GM21619 (cell line): ENCODE data around the gene SLC9A9.

Experiments used
- ATAC-seq: cut with Tn5 transposase; IDR thresholded peaks from one replicate; pipeline ENCODE4 v1.9.1; 2021; ENCODE audit not compliant: unreplicated experiment

Gene SLC9A9

DNA sequence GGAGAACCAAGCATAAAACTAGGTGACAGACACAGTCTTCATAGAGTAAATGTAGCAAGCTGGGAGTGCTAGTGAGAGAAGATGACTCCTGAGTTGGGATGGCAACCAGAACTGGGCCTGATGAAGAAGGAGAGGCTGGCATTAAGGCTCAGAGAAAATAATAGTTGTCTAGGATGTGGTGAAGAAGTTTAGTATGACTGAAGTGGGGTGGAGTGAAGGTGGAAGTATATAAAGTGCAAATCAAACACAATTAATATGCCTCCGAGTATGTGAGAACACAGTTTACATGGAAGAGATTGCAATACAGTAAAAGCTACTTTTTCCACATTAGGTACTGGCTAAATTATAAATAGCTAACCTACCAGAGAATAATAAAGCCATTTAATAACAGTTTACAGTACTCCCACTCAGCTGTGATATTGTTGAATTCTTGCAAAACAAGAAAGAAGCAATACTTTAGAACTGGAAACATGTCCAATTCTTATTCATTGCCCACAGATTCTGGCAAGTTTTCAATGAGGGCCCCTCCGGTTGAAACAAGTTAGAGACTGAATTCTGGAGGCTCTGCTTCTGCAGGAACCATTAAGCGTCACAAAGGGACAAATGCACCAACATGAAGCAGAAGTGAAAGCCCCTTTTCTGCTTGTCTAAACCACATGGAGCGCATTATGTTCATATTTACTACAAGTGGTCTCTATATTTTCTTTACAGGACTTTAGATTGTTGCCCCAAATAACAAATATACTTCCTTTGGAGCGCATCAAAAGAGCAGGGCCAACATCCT, 243.7 kb downstream of the SLC9A9 start:
- peak; percentile 75 for ATAC-seq

DNA sequence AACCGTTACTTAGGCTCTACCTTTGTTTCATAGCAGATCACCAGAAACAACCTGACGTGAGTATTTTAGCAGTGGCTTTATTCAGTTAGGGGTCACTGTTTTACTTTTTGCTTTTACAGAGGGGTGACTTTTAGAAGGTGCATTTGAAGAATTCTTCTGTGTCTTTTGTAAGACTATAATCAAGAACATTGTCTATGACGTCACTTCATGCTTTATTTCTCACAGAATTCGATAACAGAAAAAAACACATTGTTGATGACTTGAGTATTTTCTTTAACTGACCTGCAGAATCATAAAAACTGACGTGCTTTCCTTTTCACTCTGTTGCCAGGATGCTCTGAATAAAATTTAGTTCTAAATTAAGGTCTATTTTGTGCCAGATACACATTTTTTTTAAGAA, 244.5 kb downstream of the SLC9A9 start:
- ATAC-seq: no peak

DNA sequence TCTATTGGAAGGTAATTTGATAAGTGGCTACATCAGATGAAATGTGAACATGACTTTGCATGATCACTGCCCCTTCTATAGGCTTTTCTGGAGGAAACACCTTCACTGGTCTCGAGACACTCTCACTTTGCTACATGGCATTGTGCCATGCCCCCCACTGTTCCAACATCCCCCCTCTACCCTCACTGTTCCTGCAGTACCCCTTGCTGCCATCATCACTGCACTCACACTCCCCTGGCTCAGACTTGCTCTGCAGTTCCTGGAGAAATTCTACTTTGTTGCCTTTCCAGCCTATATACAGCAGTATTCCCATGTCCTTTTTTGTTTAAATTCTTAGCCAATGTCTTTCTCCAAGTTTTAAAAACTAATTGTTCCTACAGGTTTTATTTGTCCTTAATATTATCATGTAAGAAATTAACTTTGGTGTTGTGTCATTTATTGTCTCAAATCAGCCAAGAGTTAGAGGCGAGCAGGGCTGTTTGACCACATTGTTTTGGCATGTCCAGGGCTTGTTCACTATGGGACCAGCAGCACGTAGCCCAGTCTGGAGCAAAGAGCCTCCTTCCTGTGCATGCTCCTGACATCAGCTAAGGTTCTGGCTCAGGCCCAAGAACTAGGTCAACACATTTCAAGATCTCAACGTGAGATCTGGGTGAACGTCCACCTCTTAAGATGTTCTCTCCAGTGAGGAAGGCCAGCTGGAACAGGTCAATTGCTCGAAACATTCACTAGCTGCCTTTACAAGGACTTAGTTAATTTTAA, 246.4 kb downstream of the SLC9A9 start:
- no peak for ATAC-seq

DNA sequence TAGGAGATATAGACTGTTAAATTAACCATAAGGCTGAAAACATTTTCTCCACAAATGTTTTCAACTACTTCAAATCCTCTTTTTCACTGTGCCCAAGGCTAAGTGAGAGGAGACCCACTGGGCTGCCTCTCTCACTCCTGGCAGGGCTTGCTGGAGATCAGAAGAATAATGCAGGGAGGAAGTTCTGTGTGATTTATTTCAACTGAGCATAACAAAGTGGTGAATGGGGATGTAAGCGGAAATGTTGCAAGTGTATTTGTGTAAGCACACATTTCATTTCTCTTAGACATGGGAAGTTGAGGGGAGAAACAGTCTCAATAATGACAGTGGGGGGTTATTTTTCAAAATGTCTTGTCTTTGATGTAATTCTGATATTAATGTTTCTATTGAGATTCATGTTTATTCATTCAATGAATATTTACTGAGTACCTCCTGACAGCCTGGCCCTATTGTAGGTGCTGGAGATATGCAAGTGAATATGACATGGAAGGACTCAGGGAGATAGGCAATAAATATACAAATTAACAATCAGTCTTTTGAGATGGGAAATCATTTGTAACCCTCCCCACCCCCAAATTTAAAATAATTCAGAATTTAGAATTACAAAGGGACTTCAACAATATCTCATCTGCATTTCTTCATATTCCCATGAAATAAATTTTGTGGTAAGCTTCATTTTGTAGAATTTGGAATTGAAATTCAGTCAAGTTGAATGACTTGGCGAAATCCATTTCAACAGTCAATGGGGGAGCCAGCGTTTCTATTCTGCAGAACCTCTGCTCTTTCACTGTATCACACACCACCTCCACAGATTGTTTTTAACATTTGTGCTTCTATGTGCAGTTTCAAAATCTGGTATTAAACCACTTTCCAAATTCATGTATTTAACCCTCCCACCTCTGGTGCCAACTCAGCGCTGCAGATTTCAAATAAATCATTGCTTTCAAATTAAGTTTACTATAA, 247.2 kb downstream of the SLC9A9 start:
- ATAC-seq: no peak

DNA sequence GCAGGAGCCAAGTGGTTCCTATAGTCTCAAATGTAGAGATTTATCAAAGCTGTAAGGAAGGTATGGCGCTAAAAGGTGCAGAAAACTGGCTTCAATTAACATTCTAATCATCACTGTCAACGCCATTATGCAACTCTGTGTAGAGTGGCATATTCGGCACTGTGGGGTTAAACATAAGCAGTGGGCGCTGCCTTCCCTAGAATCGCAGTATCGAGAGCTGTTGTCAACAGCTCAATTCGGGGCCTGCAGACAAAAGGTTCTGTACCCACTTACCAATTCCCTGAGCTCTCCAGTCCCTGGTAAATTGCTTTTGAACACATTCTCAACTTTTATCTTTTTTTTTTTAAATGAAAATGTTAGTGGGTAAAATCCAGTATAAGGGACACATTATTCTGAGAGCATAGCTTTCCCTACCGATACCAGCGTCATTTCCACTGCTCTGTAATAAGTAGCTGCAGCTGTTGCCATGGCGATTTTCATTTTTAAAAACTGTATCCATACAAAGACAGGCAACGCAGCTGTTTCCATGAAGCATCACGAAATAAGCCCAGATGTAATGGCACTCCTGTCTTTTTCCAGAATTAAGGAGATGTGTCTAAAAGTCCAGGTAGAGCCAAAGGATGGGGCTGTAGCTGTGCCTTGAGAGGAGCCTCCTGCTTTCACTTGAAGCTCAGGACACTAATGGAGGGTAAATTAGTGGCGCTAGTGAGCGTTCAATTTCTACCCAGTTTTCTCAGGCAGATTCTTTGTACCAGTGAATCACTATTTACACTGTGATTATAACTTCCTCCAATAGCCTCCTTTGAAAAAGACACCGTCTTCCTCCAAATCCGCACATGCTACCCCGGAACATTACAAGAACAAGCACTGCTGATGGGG, 250.3 kb downstream of the SLC9A9 start:
- ATAC-seq: no peak

DNA sequence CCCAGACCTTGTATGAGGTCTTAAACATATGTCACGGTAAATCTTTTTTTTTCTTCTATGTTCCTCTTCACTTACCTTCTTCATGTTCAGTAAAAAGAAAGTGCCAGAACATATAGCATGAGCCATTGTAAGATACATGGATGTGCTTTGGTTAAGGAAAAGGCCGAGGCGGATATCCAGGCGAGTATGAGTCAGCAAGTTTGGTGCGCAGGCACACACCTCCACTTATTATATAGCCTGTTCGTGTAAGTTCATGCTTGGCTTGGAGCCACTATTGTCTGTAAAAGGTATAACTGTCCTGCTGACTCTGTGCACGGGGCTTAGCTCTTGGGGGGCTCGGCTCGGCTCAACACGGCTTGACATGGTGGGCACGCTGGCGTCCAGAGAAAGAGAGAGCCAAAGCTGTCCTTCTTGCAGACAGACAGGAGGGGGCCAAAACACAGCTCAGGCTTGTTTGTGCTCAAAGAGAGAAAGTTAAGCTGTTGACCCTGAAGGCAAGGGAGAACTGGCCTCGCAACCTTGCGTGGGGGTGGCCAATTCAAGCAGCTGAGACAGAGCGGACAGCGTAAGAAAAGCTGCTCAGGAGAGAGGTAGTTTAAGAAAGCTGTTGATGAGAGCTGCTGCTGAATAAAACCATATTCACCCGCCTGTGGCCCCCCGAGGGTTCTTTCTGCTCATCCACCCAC, 251.2 kb downstream of the SLC9A9 start:
- ATAC-seq: no peak

DNA sequence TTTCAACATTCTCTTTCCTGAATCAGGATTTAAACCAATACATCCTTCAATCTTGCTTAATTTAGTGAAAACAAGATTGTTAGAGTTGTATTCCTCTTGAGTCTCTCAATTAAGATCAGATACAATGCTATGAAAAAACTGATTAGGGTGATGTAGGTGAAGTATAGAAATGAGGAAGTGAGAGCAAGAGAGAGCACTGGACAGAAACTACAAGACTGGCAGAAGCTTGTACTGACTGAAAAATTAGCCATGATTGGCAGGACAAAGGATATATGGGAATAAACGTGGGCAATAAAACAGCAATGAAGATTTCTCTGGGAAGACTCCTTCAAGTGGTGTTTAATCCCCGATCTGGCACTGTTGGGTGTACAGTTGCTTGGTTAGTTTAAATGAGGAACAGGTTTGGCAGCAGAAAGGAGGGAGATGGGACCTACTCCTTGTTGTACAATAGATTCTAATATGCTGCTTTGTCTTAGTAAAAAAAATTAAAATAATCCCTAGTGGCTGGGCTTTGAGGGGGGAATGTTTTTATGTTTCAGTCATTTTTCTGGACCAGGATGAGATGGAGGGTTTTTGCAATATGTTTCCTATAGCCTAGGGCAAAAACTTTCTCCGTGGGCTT, 252.7 kb downstream of the SLC9A9 start:
- peak; percentile 96 for ATAC-seq

DNA sequence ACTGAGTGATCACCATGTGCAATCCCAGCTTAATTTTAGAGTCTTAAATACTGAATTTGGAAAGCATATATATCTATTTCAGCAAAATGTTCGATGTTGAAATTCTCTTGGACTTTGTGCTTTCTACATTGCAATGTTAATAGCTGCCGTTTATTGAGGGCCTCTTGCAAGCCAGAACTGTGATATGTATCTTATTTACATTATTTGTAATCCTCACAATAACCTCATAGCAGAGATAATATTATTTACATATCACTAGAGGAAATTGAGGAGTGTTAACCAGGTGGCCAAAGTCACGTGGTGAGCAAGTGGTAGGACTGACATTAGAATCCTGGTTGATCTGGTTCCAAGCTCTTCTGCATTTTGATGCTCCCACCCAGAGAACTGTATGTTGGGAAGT, 254.1 kb downstream of the SLC9A9 start:
- ATAC-seq: no peak

DNA sequence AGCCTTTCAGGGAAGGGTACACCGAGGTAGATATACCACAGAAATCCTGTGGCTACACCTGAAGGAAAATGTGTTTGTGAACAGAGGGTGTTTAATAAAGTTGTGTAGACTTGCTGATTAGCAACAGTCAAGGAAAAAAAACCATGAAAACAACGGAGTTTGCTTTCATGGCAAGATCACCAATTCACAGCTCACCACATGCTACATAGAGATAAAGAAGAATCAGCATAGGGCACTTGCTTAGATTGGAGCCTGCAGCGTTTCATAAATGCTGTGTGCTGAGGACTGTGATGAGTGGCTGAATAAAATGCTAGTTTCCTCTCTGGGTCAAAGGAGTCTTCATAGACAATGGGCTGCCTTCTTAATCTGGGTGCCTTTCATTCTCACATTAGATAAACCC, 257.6 kb downstream of the SLC9A9 start:
- ATAC-seq: no peak

DNA sequence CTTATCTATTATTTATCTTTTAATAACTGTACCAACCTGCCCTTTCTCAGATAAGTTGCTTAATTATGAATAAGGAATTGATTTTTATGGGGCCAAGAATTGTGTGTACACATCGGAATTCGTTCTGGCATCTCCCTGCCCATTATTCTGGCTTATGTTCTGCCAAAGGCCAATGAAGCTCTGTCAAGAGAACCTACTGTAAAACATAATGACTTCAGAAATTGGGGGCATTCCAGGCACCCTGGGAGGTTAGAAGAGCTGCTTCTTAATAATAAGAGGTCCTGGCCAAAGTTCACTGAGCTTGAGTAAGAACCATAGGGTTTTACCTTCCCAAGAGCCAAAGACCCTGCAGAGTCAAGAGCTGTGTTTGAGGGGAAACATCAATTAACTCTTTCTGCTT, 261.7 kb downstream of the SLC9A9 start:
- ATAC-seq: no peak

DNA sequence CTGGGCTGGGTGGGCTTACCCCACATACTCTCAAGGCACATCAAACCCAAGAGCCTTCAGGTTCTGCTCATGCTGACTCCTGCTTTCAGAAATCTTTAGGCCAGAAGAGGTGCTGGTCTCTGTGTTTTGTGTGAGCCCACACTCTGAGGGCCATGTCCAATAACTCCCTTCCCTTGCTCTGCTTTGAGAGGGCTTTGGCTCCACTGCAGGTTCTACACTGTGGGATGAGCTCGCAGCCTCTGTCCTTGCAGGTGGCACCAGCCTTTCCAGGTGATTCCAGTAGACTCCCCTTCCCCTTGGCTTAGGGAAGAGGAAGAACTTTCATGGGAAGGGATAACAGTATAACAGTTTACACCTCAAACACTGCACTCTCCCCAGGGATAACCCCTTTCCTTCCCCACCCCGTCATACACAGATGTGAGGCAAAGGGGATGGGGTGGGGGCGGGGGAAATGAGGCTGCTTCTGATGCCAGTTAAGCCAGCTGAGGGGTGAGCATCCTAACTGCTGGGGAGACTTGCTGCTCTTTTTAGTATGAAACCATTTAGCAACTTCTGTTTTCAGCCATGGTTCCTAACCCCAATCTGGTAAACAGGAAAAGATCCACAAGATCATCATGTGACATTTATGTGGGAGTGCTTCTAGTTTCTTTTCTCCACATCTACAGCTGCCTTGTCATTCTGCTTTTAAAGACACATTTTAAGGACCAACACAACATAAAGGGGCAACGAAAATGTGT, 262.4 kb downstream of the SLC9A9 start:
- ATAC-seq: peak; percentile 40

DNA sequence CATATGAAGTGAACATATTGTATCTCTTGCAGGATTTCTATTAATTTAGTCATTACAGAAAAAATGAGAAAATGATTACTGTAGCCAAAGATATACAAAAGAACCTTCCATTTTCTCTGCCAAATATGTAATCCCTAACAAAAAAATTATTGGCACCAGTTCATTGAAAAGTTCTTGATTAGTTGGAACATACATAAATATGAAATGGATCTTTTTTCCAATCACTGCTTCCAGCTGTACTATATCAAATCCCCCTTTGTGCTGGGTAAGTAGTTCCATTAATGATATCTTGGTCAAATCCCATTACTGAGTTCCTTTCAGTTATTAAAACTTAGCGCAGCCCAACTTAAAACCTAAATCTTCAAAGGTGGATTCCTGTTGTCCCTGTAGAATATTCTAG, 263.8 kb downstream of the SLC9A9 start:
- ATAC-seq: no peak

DNA sequence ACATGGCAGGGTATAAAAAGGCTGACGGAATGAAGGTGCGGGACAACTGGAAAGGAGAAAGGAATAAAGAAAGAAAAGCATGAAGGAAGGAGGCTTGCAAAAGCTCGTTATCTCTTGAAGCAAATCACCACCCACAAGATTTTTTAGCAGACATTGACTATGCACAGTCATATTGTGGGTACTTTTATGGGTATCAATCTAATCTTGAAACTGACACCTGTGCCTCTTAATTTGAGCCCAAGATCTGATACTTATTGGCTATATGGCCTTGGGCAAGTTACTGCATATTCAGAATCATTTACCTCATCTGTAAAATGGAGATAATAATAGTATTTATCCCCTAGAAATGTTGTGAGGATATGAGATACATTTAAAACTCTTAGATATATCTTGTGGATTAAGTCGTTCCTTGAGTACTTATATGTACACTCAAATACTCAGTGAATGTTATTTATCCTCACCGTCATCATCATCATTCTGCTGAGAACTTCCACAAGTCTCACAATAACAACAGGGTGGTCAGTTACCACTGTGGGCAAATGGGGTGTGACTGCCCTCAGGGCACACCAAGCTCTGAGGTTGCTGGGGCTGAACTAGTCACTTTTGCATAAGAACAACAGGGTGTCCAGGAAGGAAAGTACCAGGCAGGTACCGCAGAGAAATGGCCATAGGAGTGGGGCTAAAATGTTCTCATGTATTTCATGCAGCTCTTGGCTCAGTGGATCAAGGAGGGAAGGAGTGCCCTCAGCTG, 266.1 kb downstream of the SLC9A9 start:
- ATAC-seq: no peak

DNA sequence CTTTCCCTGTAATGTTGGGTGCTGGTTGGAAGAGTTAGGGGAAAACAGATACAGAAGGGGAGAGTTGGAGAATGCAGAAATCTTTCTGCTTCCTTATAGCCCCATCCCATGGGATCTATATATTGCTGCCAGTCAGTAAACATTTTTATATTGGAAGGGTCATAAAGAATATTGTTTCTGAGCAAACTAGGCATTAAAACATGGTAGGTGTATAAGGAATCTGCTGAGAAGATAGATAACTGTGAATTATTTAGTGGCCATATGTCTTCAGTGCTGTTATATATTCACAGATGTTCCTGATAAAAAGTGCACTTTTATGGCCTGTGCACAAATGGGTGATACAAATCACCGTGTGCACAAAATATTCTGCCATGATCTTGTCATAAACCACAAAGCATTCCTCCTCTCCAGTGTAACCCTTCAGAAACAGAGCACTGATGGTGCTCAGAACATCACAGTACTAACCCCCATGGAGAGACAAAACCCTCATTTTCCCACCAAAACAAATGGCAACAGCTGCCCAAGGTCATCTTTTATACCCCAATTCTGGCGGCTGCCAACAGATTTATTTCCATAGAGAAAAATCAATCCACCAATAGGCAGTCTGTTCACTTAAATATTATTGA, 269.3 kb downstream of the SLC9A9 start:
- ATAC-seq: no peak

DNA sequence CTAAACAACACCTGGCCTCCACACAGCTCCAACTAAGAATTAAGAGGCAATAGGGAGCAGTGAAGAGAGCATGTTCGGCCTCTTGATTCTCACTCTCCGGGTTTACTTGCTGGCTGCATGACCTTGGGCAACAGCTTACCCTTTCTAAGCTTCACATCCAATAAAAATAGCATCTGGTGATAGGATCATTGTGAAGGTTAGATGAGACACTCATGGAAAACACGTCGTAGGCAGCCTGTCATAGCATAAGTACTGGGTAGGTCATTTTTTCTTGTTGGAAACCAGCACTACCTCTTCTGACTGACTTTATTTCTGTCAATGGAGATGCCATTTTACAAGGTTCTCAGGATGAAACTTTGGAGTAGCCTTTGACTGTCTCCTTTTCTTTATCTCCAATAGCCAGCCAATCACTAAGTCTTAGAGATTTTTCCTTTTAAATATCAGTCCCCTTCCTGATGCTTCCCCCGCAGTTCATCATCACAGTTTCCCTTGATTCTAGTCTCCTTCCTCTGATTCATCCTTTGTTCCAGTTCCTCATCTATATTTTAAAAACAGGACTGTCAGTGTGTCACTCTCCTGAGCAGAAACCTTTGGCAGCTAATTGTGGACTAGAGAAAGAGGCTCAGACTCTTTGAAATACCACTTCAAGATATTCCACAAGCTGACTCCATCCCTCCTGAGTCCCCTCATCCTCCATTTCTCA, 271.5 kb downstream of the SLC9A9 start:
- ATAC-seq: no peak

DNA sequence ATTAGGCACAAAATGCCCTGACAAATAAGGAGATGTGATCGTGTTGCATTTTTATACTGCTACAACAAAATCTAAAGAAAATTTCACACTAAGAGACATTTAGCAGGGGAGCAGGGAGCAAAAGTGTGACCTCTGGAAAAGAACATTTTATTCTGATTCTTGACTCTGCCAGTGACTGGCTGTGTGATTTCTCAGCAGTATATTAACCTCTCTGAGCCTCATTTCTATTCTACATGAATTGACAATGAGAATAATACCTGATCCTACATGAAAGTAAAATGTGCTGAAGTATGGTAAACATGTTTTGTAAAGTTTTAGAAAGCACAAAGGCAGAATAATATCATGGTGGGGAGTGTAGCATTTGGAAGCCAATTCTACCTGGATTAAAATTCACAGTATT, 273.3 kb downstream of the SLC9A9 start:
- no peak for ATAC-seq
